ENCODE data around the gene AP3B1.

AP3B1 gene

DNA sequence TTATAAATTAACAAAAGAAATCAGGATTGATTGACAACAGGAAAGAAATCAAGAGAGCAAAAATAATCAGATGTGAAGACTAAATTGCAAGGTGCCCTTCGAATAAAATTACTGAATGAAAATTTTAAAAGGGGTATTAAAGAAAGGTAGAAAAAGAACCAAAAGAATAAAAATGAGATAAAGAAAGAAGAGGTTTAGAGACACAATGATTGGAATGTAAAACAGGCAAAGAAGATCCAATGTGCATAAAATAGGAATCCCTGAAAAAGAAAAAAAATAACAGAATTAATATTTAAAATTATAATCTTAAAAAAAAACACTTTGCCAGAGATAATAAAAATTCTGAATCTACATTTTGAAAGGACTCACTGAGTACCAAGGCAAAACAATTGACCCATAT is 73.0 kb downstream of the AP3B1 start:
- TF ChIP-seq, protein P1, sequence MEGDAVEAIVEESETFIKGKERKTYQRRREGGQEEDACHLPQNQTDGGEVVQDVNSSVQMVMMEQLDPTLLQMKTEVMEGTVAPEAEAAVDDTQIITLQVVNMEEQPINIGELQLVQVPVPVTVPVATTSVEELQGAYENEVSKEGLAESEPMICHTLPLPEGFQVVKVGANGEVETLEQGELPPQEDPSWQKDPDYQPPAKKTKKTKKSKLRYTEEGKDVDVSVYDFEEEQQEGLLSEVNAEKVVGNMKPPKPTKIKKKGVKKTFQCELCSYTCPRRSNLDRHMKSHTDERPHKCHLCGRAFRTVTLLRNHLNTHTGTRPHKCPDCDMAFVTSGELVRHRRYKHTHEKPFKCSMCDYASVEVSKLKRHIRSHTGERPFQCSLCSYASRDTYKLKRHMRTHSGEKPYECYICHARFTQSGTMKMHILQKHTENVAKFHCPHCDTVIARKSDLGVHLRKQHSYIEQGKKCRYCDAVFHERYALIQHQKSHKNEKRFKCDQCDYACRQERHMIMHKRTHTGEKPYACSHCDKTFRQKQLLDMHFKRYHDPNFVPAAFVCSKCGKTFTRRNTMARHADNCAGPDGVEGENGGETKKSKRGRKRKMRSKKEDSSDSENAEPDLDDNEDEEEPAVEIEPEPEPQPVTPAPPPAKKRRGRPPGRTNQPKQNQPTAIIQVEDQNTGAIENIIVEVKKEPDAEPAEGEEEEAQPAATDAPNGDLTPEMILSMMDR (IDR thresholded peaks at IDR 0.05) = no peak
- no peaks in the 10 kb centered on the region for H3K36me3 ChIP-seq (ENCODE audit: control insufficient read depth, insufficient read depth, low read length)
- H3K4me2 ChIP-seq (ENCODE audit: low read length) = no peak overlapping the region
- H3K4me1 ChIP-seq = no peaks in the 10 kb centered on the region
- no peak overlapping the region for H3K9ac ChIP-seq
- H3K9me3 ChIP-seq (ENCODE audit: control insufficient read depth, low read length) = no peaks in the 10 kb centered on the region
- H3K27me3 ChIP-seq (ENCODE audit: control insufficient read depth, insufficient read depth, low read length) = no peaks in the 10 kb centered on the region
- no peak overlapping the region for H3K4me3 ChIP-seq (ENCODE audit: low read depth, low read length)
- H2AFZ ChIP-seq = no peak overlapping the region
- H3K27ac ChIP-seq = no peak overlapping the region
- no peaks in the 10 kb centered on the region for H3K79me2 ChIP-seq

DNA sequence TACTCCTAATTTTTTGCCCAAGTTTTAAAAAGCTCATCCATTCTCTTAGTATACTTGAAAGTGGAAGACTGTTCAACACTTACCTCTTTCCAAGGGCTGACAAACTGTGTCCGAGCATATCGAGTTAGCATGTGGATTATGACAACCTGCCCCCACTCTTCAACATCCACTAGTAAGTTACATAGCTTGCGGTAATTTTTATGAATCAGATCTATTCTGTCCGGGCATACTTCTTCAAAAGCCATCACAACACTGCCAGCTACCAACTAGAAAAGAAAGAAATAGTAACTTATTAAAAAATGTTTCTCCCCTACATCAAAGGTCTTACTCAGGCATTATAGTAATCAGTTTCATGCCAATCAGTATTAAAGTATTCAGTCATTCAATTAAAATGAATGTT is 78.5 kb downstream of the AP3B1 start:
- Histone ChIP-seq H3K4me1 (no peaks in the 10 kb centered on the region), H3K36me3 (ENCODE audit: control insufficient read depth, insufficient read depth, low read length) (no peaks in the 10 kb centered on the region), H3K9me3 (ENCODE audit: control insufficient read depth, low read length) (no peaks in the 10 kb centered on the region), H3K27me3 (ENCODE audit: control insufficient read depth, insufficient read depth, low read length) (no peaks in the 10 kb centered on the region), H3K9ac (no peak overlapping the region), H3K79me2 (no peaks in the 10 kb centered on the region), H2AFZ (no peak overlapping the region), H3K4me3 (ENCODE audit: low read depth, low read length) (no peak overlapping the region), H3K4me2 (ENCODE audit: low read length) (no peak overlapping the region), H3K27ac (no peak overlapping the region)
- TF ChIP-seq, protein P1 (IDR thresholded peaks at IDR 0.05) = no peak

DNA sequence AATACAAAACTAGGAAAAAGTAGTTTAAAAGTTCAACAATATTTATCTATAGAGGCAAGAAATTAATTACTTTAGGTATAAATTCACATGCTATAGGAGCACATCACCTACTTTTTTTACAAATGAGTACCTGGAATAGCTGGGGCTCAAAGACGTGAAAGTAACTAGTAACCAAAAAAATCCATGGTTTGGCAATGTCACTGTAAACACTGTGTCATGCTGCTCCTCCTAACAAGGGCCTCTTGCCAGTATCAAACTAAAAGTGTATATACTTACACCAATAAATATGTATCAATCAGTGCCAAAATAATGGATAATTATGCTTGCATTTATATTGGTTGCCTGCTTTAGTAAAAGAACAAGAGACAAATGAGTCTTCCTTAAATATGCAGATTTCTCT is 78.9 kb downstream of the AP3B1 start:
- H3K4me3 ChIP-seq (ENCODE audit: low read depth, low read length) = no peak overlapping the region
- H3K36me3 ChIP-seq (ENCODE audit: control insufficient read depth, insufficient read depth, low read length) = no peaks in the 10 kb centered on the region
- no peaks in the 10 kb centered on the region for H3K79me2 ChIP-seq
- no peak overlapping the region for H3K9ac ChIP-seq
- H3K4me2 ChIP-seq (ENCODE audit: low read length) = no peak overlapping the region
- no peaks in the 10 kb centered on the region for H3K27me3 ChIP-seq (ENCODE audit: control insufficient read depth, insufficient read depth, low read length)
- H3K27ac ChIP-seq = no peak overlapping the region
- no peaks in the 10 kb centered on the region for H3K4me1 ChIP-seq
- no peaks in the 10 kb centered on the region for H3K9me3 ChIP-seq (ENCODE audit: control insufficient read depth, low read length)
- TF ChIP-seq, protein P1 (IDR thresholded peaks at IDR 0.05) = no peak
- H2AFZ ChIP-seq = no peak overlapping the region

DNA sequence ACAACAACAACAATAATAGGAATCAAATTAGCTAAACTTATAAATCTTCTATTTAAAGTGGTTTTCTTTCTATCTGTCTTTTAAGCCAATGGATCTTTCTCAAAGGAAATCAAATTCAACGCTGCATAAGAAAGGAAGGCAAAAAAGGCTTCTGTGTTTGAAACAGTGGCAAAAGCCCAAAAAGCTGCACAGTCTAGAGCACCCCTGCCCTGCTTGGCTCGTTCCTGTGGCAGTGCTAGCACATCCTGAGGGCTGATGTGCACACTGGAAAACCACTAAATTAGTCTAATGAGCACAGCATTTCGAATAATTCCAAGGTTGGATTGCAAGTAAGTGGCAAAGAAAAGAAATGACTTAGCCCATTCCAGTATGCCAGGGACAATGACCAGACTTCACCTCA is 80.7 kb downstream of the AP3B1 start:
- Histone ChIP-seq H3K27me3 (ENCODE audit: control insufficient read depth, insufficient read depth, low read length) (no peaks in the 10 kb centered on the region), H3K4me2 (ENCODE audit: low read length) (no peak overlapping the region), H3K9ac (no peak overlapping the region), H3K4me1 (peaks cover 5% of the 10 kb centered on the region), H3K27ac (no peak overlapping the region), H2AFZ (no peak overlapping the region), H3K79me2 (no peaks in the 10 kb centered on the region), H3K4me3 (ENCODE audit: low read depth, low read length) (no peak overlapping the region), H3K9me3 (ENCODE audit: control insufficient read depth, low read length) (no peaks in the 10 kb centered on the region), H3K36me3 (ENCODE audit: control insufficient read depth, insufficient read depth, low read length) (no peaks in the 10 kb centered on the region)
- TF ChIP-seq, protein P1 (IDR thresholded peaks at IDR 0.05) = no peak

DNA sequence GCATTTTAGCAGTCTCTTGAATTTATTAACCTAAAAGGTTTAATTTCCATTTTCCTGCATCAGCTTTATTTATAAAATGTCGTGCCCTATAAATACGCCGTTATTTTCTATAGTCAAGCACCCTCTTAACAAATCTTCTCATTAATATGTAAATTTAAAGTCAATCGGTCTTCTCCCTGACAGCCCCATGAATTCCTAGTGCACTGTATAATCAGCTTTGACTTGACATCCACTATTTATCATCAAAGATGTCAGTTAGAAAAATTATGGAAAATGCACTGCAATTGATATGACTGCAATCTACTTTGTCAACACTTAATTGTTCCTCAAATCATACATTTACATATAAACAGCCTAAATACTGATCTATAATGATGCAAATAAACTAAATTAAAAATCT is 83.4 kb downstream of the AP3B1 start:
- Histone ChIP-seq H3K27ac (no peak overlapping the region), H3K27me3 (ENCODE audit: control insufficient read depth, insufficient read depth, low read length) (no peaks in the 10 kb centered on the region), H3K36me3 (ENCODE audit: control insufficient read depth, insufficient read depth, low read length) (no peaks in the 10 kb centered on the region), H3K9me3 (ENCODE audit: control insufficient read depth, low read length) (no peaks in the 10 kb centered on the region), H3K4me3 (ENCODE audit: low read depth, low read length) (no peak overlapping the region), H3K4me1 (peaks cover 5% of the 10 kb centered on the region), H3K79me2 (no peaks in the 10 kb centered on the region), H3K9ac (no peak overlapping the region), H3K4me2 (ENCODE audit: low read length) (no peak overlapping the region), H2AFZ (no peak overlapping the region)
- TF ChIP-seq, protein P1 (IDR thresholded peaks at IDR 0.05) = no peak

Measured in parathyroid adenoma (tissue), 2 donors.